ENCODE data around the gene CHST10.

DNA sequence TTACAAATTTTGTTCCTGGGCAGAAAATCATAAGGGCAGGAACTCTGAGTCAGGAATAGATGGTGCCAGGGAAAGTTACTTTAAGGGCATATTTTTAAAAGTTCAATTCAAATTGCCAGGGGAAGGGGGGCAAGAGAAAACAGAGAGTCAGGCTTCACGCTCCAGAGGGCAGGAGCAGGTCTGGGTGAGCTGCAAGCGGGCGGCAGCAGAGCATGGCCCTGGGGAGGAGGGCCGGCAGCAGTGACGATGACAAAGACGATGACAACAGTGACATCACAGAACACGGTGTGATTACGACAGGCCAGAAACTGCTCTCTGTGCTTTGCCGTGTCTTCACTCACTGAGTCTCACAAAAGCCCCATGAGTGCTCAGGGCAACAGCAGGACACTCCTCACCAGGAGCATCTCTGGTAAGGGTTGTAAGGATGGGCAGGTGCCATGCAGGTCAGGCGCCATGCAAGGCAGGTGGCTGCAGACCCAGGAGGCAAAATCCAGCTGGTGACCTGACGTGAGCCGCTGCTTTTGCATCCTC is 23.3 kb downstream of the CHST10 start:
- TF ChIP-seq, protein P1, sequence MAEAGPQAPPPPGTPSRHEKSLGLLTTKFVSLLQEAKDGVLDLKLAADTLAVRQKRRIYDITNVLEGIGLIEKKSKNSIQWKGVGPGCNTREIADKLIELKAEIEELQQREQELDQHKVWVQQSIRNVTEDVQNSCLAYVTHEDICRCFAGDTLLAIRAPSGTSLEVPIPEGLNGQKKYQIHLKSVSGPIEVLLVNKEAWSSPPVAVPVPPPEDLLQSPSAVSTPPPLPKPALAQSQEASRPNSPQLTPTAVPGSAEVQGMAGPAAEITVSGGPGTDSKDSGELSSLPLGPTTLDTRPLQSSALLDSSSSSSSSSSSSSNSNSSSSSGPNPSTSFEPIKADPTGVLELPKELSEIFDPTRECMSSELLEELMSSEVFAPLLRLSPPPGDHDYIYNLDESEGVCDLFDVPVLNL (CRISPR knock-in tag; IDR thresholded peaks at IDR 0.05; ENCODE audit: borderline replicate concordance, low read depth): no peak
- TF ChIP-seq, protein P2, sequence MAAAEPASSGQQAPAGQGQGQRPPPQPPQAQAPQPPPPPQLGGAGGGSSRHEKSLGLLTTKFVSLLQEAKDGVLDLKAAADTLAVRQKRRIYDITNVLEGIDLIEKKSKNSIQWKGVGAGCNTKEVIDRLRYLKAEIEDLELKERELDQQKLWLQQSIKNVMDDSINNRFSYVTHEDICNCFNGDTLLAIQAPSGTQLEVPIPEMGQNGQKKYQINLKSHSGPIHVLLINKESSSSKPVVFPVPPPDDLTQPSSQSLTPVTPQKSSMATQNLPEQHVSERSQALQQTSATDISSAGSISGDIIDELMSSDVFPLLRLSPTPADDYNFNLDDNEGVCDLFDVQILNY (CRISPR knock-in tag; IDR thresholded peaks at IDR 0.05): no peak
- TF ChIP-seq KAT7 (CRISPR knock-in tag; IDR thresholded peaks at IDR 0.05; ENCODE audit: borderline replicate concordance) (no peak), MXD4 (CRISPR knock-in tag; IDR thresholded peaks at IDR 0.05; ENCODE audit: borderline replicate concordance) (no peak), USF2 (CRISPR knock-in tag; IDR thresholded peaks at IDR 0.05) (no peak)
- TF ChIP-seq, protein P3, sequence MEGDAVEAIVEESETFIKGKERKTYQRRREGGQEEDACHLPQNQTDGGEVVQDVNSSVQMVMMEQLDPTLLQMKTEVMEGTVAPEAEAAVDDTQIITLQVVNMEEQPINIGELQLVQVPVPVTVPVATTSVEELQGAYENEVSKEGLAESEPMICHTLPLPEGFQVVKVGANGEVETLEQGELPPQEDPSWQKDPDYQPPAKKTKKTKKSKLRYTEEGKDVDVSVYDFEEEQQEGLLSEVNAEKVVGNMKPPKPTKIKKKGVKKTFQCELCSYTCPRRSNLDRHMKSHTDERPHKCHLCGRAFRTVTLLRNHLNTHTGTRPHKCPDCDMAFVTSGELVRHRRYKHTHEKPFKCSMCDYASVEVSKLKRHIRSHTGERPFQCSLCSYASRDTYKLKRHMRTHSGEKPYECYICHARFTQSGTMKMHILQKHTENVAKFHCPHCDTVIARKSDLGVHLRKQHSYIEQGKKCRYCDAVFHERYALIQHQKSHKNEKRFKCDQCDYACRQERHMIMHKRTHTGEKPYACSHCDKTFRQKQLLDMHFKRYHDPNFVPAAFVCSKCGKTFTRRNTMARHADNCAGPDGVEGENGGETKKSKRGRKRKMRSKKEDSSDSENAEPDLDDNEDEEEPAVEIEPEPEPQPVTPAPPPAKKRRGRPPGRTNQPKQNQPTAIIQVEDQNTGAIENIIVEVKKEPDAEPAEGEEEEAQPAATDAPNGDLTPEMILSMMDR (IDR thresholded peaks at IDR 0.05): no peak
- TF ChIP-seq, protein P4, sequence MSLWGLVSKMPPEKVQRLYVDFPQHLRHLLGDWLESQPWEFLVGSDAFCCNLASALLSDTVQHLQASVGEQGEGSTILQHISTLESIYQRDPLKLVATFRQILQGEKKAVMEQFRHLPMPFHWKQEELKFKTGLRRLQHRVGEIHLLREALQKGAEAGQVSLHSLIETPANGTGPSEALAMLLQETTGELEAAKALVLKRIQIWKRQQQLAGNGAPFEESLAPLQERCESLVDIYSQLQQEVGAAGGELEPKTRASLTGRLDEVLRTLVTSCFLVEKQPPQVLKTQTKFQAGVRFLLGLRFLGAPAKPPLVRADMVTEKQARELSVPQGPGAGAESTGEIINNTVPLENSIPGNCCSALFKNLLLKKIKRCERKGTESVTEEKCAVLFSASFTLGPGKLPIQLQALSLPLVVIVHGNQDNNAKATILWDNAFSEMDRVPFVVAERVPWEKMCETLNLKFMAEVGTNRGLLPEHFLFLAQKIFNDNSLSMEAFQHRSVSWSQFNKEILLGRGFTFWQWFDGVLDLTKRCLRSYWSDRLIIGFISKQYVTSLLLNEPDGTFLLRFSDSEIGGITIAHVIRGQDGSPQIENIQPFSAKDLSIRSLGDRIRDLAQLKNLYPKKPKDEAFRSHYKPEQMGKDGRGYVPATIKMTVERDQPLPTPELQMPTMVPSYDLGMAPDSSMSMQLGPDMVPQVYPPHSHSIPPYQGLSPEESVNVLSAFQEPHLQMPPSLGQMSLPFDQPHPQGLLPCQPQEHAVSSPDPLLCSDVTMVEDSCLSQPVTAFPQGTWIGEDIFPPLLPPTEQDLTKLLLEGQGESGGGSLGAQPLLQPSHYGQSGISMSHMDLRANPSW (CRISPR knock-in tag; conservative IDR thresholded peaks at IDR 0.05; ENCODE audit: low read depth): no peak
- TF ChIP-seq, protein P5, sequence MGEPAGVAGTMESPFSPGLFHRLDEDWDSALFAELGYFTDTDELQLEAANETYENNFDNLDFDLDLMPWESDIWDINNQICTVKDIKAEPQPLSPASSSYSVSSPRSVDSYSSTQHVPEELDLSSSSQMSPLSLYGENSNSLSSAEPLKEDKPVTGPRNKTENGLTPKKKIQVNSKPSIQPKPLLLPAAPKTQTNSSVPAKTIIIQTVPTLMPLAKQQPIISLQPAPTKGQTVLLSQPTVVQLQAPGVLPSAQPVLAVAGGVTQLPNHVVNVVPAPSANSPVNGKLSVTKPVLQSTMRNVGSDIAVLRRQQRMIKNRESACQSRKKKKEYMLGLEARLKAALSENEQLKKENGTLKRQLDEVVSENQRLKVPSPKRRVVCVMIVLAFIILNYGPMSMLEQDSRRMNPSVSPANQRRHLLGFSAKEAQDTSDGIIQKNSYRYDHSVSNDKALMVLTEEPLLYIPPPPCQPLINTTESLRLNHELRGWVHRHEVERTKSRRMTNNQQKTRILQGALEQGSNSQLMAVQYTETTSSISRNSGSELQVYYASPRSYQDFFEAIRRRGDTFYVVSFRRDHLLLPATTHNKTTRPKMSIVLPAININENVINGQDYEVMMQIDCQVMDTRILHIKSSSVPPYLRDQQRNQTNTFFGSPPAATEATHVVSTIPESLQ (CRISPR knock-in tag; IDR thresholded peaks at IDR 0.05): no peak

Measured in WTC11 (cell line).